ENCODE measurements around the gene ABL1.

ABL1 gene

DNA sequence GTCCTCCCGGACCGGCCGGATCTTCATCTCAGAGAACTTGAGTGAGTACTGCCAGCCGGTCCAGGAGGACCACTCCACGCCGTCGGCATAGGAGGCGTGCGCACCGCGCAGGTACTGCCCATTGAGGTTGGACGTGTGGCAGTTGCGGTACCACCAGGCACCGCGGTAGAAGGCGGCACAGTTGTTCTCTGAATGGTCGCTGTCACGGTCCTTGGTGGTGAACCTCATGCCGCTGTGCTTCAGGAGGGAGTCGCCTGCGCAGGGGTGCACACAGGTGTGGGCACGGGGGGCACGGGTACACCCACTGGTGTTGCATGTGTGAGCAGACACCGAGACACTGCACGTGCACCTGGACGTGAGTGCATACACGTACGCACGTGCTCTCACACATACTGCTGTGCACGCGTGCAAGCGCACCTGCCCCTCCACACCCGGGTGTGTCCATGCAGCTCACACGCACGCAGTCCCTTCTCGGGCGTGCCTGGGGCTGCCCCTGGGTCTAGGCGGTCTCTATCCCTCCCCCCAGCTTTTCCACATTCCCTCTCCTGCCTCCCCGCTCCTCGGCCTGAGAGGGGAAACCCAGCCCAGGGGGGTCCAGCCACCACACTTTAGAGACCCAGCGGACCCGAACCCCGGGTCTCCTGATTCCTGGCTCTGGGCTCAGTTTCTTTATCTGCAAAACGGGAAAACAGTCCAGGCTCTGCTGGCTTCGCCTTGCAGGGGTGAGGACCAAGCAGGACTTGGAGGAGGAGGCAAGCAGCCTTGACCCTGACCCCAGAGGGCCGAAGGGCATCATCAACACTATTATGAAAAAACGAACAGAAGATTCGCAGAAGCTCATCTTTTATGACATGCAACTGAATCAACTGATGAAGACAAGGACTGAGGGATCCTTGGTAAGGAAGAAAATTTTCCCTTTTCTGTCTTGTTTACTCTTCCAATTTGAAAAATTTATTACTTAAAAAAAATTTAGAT lies 69.3 kb downstream of the ABL1 start:
- H3K4me1 ChIP-seq (ENCODE audit: insufficient read depth, low read length): no peaks in the 10 kb centered on the region
- no peak overlapping the region for H3K4me3 ChIP-seq (ENCODE audit: low read depth in 1 of 2, low read length in 2 of 2)
- H3K9ac ChIP-seq (ENCODE audit: low read depth, low read length): no peak overlapping the region
- H3K9me3 ChIP-seq (ENCODE audit: insufficient read depth, low read length, severe bottlenecking): no peaks in the 10 kb centered on the region
- H3K27me3 ChIP-seq (ENCODE audit: insufficient read depth, low read length, poor library complexity): no peaks in the 10 kb centered on the region
- no peak overlapping the region for H2AFZ ChIP-seq (ENCODE audit: low read depth, low read length)
- no peaks in the 10 kb centered on the region for H4K20me1 ChIP-seq (ENCODE audit: insufficient read depth, low read length)
- H3K27ac ChIP-seq (ENCODE audit: low read length): no peak overlapping the region
- TF ChIP-seq EZH2 (IDR thresholded peaks at IDR 0.05; ENCODE audit: borderline replicate concordance, low read depth, low read length, severe bottlenecking): no peak
- TF ChIP-seq, protein P1, sequence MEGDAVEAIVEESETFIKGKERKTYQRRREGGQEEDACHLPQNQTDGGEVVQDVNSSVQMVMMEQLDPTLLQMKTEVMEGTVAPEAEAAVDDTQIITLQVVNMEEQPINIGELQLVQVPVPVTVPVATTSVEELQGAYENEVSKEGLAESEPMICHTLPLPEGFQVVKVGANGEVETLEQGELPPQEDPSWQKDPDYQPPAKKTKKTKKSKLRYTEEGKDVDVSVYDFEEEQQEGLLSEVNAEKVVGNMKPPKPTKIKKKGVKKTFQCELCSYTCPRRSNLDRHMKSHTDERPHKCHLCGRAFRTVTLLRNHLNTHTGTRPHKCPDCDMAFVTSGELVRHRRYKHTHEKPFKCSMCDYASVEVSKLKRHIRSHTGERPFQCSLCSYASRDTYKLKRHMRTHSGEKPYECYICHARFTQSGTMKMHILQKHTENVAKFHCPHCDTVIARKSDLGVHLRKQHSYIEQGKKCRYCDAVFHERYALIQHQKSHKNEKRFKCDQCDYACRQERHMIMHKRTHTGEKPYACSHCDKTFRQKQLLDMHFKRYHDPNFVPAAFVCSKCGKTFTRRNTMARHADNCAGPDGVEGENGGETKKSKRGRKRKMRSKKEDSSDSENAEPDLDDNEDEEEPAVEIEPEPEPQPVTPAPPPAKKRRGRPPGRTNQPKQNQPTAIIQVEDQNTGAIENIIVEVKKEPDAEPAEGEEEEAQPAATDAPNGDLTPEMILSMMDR (IDR thresholded peaks at IDR 0.05; ENCODE audit: borderline replicate concordance, extremely low read depth, low read length, poor library complexity, severe bottlenecking): no peak
- H3K36me3 ChIP-seq (ENCODE audit: insufficient read depth, low read length): no peaks in the 10 kb centered on the region
- ATAC-seq (ENCODE audit: insufficient read depth, low read depth) (no peak), DNase-seq (no peak)
- H3K79me2 ChIP-seq (ENCODE audit: insufficient read depth, low read length): no peaks in the 10 kb centered on the region
- no peak overlapping the region for H3K4me2 ChIP-seq (ENCODE audit: insufficient read depth, low read length)

DNA sequence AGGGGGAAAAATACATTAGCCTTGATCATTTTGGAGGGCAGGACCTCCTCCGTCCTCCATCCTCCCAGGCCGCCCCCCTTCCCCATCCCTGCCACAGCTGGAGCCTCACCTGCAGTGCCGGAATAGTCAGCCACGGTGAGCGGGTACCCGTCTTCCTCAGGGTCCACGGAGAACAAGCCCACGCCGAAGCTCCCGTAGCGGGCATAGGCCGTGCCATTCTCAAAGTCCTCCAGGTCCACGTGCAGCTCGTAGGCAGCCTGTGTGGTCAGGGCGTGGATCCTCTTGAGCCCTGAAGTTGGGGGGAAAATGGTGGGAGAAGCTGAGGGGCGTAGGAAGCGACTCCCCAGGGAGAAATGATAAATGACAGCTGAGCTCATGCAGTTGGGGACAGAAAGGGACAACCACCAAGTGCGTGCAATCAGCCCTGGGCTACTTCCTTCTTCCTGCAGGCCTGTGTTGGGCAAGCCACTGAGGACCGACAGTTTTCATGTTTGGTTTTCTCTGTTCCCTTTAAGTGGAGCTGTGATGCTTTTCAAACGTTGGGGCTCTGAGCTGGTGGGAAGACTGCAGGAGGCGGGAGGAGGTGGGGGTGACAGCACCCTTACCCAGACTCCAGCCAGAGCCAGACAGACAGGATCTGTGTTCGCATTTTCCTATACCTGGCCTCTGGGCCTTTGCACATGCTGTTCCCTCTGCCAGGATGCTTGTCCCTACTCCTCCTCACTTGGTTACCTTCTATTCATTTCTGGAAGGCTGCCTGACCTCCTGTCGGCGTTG lies 70.3 kb downstream of the ABL1 start:
- Histone ChIP-seq H3K9me3 (ENCODE audit: insufficient read depth, low read length, severe bottlenecking) (no peaks in the 10 kb centered on the region), H3K9ac (ENCODE audit: low read depth, low read length) (no peak overlapping the region)
- ATAC-seq (ENCODE audit: insufficient read depth, low read depth): no peak

DNA sequence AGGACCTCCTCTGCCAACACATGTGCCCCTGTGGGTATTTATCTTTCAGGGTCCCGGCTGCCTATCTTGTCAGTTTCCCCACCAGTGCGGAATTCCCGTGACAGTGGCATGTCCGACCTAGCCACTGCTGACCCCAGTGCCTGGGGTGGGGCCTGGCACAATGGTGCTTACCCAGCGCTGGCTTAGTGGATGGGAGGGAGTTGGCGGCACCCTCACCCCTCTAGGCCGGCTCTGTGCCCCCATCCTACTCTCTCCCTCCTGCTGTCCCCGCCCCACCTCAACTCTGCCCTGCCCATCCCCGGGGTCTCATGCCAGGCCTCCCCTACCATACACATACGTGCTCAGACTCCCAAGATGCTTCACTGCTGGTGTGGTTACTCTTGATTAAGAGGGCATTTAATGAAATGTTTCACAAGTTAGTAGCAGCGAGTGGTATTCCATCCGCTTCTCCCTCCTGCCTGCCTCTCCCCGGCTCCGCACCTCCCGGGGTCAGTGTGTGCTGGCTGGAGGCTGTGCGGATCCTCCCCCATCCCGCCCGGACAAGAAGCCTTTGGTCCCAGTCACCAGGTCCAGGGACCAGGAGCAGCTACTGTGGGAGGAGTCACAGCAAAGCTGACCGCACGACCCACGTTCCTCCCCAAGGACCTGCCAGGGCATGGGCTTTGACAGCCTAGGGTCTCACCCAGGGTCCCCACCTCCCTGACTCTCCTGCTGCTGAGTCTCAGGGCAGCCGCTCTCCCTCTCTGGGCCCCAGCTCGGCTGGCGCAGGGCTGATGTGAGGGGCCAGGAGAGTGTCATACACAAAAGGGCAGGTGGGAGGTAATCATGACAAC lies 71.1 kb downstream of the ABL1 start:
- Histone ChIP-seq H2AFZ (ENCODE audit: low read depth, low read length) (no peak overlapping the region), H3K36me3 (ENCODE audit: insufficient read depth, low read length) (no peaks in the 10 kb centered on the region), H3K79me2 (ENCODE audit: insufficient read depth, low read length) (no peaks in the 10 kb centered on the region), H3K4me3 (ENCODE audit: low read depth in 1 of 2, low read length in 2 of 2) (no peak overlapping the region), H3K27me3 (ENCODE audit: insufficient read depth, low read length, poor library complexity) (no peaks in the 10 kb centered on the region), H4K20me1 (ENCODE audit: insufficient read depth, low read length) (no peaks in the 10 kb centered on the region), H3K4me2 (ENCODE audit: insufficient read depth, low read length) (no peak overlapping the region), H3K4me1 (ENCODE audit: insufficient read depth, low read length) (no peaks in the 10 kb centered on the region), H3K27ac (ENCODE audit: low read length) (no peak overlapping the region), H3K9me3 (ENCODE audit: insufficient read depth, low read length, severe bottlenecking) (no peaks in the 10 kb centered on the region), H3K9ac (ENCODE audit: low read depth, low read length) (no peak overlapping the region)
- no peak for ATAC-seq (ENCODE audit: insufficient read depth, low read depth)
- no peak for TF ChIP-seq EZH2 (IDR thresholded peaks at IDR 0.05; ENCODE audit: borderline replicate concordance, low read depth, low read length, severe bottlenecking)
- TF ChIP-seq, protein P1 (IDR thresholded peaks at IDR 0.05; ENCODE audit: borderline replicate concordance, extremely low read depth, low read length, poor library complexity, severe bottlenecking): no peak
- DNase-seq: no peak

More for the DNA sequence above, 70.3 kb downstream of the ABL1 start:
- Histone ChIP-seq H3K4me1 (ENCODE audit: insufficient read depth, low read length) (no peaks in the 10 kb centered on the region), H3K79me2 (ENCODE audit: insufficient read depth, low read length) (no peaks in the 10 kb centered on the region), H3K36me3 (ENCODE audit: insufficient read depth, low read length) (no peaks in the 10 kb centered on the region), H3K4me2 (ENCODE audit: insufficient read depth, low read length) (no peak overlapping the region), H3K27me3 (ENCODE audit: insufficient read depth, low read length, poor library complexity) (no peaks in the 10 kb centered on the region), H3K4me3 (ENCODE audit: low read depth in 1 of 2, low read length in 2 of 2) (no peak overlapping the region), H2AFZ (ENCODE audit: low read depth, low read length) (no peak overlapping the region), H4K20me1 (ENCODE audit: insufficient read depth, low read length) (no peaks in the 10 kb centered on the region), H3K27ac (ENCODE audit: low read length) (no peak overlapping the region)
- no peak for DNase-seq
- TF ChIP-seq, protein P1 (IDR thresholded peaks at IDR 0.05; ENCODE audit: borderline replicate concordance, extremely low read depth, low read length, poor library complexity, severe bottlenecking): no peak
- no peak for TF ChIP-seq EZH2 (IDR thresholded peaks at IDR 0.05; ENCODE audit: borderline replicate concordance, low read depth, low read length, severe bottlenecking)
